OCI-LY1 (cell line): Measurements from ENCODE around the gene ZNF576.

Source experiments
- CTCF ChIP-seq: fragments of 200-600 bp; sonication (generic), shearing (Covaris generic); IDR thresholded peaks from 2 replicates; pipeline ENCODE4 v1.5.1; 2017; ENCODE audit warnings: mild to moderate bottlenecking, antibody characterized with exemption, low read length, moderate library complexity, mixed read lengths
- EZH2 ChIP-seq: fragments of 200-600 bp; sonication (generic), shearing (Covaris generic); IDR thresholded peaks from 2 replicates; pipeline ENCODE4 v1.8.0; 2017; ENCODE audit warnings: borderline replicate concordance, mixed run types, mild to moderate bottlenecking, antibody characterized with exemption, low read length, moderate library complexity, mixed read lengths

GRCh38 chr19:43605875-43606568 is 9.6 kb downstream of the ZNF576 start:
- TF ChIP-seq CTCF = no peak
- no peak for TF ChIP-seq EZH2
